Activated CD4-positive, alpha-beta T cell treated with anti-CD3 and anti-CD28 coated beads, Interleukin-2, amount 50 U/mL, for 24 hours (primary cell): ENCODE results near the gene LAGE3.
A peak's percentile ranks its signal among the peaks of the same experiment; 100 is the strongest.

Source experiments
- DNase-seq, 2 donors: peaks; one replicate each; pipeline ENCODE4 v3.0.0-alpha.2; 2020; ENCODE audit warnings: low read depth in 1 of 2, low spot score in 1 of 2

LAGE3 gene

DNA sequence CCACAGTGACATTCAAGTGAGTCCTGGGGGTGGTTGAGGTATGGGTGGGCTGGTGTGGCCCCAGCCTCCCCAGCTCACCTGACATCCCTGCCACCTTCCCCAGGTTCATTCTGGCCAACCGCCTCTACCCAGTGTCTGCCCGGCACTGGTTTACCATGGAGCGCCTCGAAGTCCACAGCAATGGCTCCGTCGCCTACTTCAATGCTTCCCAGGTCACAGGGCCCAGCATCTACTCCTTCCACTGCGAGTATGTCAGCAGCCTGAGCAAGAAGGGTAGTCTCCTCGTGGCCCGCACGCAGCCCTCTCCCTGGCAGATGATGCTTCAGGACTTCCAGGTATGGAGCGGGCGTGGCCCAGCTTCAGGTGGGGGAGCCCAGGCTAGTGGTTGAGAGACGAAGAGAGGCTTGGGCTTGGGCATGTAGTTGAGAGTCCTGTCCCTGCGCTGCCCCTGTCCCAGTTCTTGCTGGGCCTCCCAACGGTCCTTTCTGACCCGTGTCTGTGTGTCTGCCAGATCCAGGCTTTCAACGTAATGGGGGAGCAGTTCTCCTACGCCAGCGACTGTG is 43.8 kb downstream of the LAGE3 start:
- DNase-seq = no peak

- DNase-seq = no peak
Measured at GRCh38 chrX:154434394-154435168, 44.5 kb downstream of the LAGE3 start.

- no peak for DNase-seq
Measured at GRCh38 chrX:154433605-154434004, 45.5 kb downstream of the LAGE3 start.

- no peak for DNase-seq
Measured at GRCh38 chrX:154432210-154432609, 46.9 kb downstream of the LAGE3 start.

DNA sequence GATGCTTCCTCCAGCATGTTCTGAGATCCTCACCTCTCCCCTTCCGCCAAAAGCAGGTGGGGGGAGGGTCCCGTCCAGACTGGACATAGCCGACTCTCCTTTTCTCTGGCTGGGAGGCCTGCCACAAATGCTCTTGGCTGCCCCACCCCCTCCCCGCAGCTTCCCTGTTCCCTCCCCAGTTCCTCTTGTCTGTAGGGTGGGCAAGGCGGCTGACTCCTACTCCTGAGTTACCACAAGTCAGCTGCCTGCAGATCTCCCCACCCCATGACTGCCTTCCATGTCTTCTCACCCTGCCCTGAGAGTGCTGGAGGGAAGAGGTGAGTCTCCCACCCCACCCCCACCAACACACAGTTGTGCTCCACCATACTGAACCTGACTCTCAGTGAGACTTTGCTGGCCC is 47.7 kb downstream of the LAGE3 start:
- DNase-seq = no peak

DNA sequence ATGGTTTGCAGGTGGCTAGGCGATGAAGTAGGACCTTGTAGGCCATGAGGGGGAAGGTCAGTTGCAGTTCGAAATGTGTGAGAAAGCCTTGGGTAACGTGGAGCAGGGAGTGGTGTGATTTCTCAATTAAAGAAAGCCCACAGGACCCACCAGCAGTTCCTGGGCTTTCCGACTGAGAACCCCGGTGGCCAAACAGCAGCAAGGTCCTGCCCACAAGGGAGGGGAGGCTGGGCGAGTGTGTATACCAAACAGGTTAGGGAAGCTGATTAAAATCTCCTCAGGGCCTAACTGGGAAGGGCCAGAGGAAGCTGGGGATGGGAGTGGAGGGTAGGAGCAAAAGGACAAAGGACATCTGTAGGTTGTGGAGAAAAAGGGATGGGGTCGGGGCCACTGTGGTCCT is 48.2 kb downstream of the LAGE3 start:
- DNase-seq = no peak

GRCh38 chrX:154430479-154430878 is 48.6 kb downstream of the LAGE3 start:
- DNase-seq = no peak

GRCh38 chrX:154429711-154430110 is 49.4 kb downstream of the LAGE3 start:
- DNase-seq = no peak

DNA sequence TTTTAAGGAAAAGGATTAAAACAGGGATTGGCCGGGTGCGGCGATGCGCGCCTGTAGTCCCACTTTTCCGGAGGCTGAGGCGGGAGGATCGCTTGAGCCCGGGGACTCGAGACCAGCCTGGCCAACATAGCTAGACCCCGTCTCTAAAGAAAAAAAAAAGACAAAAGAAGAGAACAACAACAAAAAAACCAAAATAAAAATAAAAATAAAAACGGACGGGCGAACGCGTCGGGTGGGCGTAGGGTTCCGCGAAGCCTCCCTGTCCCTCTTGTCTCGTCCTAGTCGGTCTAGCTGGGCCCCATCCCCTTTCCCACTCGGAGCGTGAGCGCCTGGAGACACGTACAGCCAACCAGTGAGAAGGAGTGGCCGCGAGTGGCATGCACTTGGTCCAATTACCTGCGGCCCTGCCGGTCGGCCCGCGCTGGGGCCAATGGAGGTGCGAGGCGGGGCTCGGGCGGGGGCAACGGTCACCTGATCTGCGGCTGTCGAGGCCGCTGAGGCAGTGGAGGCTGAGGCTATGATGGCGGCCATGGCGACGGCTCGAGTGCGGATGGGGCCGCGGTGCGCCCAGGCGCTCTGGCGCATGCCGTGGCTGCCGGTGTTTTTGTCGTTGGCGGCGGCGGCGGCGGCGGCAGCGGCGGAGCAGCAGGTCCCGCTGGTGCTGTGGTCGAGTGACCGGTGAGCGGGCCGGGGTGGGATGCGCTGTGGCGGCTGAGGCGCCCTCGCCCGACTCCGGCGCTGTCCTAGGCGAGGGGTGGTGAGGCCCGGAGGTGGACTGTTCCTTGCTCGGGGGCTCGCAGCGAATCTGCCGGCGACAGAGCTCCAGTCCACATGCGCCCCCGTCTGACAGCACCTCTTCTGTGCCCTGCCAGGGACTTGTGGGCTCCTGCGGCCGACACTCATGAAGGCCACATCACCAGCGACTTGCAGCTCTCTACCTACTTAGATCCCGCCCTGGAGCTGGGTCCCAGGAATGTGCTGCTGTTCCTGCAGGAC is 50.6 kb downstream of the LAGE3 start, which contains the start of gene ATP6AP1:
Gene ATP6AP1 (plus strand): TSS at position 502 of the 996 bp plus-strand sequence. CDS start 16 bp downstream, at position 518.
- DNase-seq = peak; percentile 62 to 80
